ENCODE data around the gene ALK.

The ALK gene

GRCh38 chr2:29343830-29344229 lies 577.6 kb downstream of the ALK start:
- no peak for DNase-seq
- H3K27me3 ChIP-seq, result no peaks in the 10 kb centered on the region
- no peak for TF ChIP-seq CTCF (IDR thresholded peaks at IDR 0.05)
- H3K36me3 ChIP-seq, result no peaks in the 10 kb centered on the region
- H3K4me1 ChIP-seq, result no peaks in the 10 kb centered on the region
- H3K27ac ChIP-seq, result no peak overlapping the region
- intact Hi-C loops (cut with DNase I; ENCODE audit: low total_unique reads), result no loop called here
- no peak overlapping the region for H3K4me3 ChIP-seq
- H3K9me3 ChIP-seq, result no peaks in the 10 kb centered on the region

GRCh38 chr2:29336341-29337241 lies 584.8 kb downstream of the ALK start:
- intact Hi-C loops (cut with DNase I; ENCODE audit: low total_unique reads), result no loop called here
- Histone ChIP-seq H3K9me3 (no peaks in the 10 kb centered on the region), H3K4me3 (no peak overlapping the region), H3K36me3 (no peaks in the 10 kb centered on the region), H3K27ac (no peak overlapping the region), H3K27me3 (peaks cover 0 to 5% of the 10 kb centered on the region in 2 donors), H3K4me1 (no peaks in the 10 kb centered on the region)
- TF ChIP-seq CTCF (IDR thresholded peaks at IDR 0.05), result no peak
- DNase-seq, result no peak

- no peaks in the 10 kb centered on the region for H3K36me3 ChIP-seq
- intact Hi-C loops (cut with DNase I; ENCODE audit: low total_unique reads), result no loop called here
These were observed 586.0 kb downstream of the ALK start for GRCh38 chr2:29335396-29335795.

GRCh38 chr2:29334706-29335105 lies 586.7 kb downstream of the ALK start:
- H3K27me3 ChIP-seq, result peaks cover 0 to 5% of the 10 kb centered on the region in 2 donors
- no peak overlapping the region for H3K27ac ChIP-seq
- no peaks in the 10 kb centered on the region for H3K9me3 ChIP-seq
- no peak overlapping the region for H3K4me3 ChIP-seq
- intact Hi-C loops (cut with DNase I; ENCODE audit: low total_unique reads), result no loop called here
- no peaks in the 10 kb centered on the region for H3K4me1 ChIP-seq
- no peak for TF ChIP-seq CTCF (IDR thresholded peaks at IDR 0.05)
- no peak for DNase-seq
- no peaks in the 10 kb centered on the region for H3K36me3 ChIP-seq

More at GRCh38 chr2:29335396-29335795, 586.0 kb downstream of the ALK start:
- peaks cover 0 to 5% of the 10 kb centered on the region in 2 donors for H3K27me3 ChIP-seq
- H3K4me3 ChIP-seq, result no peak overlapping the region
- no peaks in the 10 kb centered on the region for H3K4me1 ChIP-seq
- H3K27ac ChIP-seq, result no peak overlapping the region
- no peaks in the 10 kb centered on the region for H3K9me3 ChIP-seq
- DNase-seq, result no peak
- no peak for TF ChIP-seq CTCF (IDR thresholded peaks at IDR 0.05)

- Histone ChIP-seq H3K4me3 (no peak overlapping the region), H3K9me3 (no peaks in the 10 kb centered on the region), H3K27ac (no peak overlapping the region), H3K4me1 (no peaks in the 10 kb centered on the region), H3K27me3 (peaks cover 0 to 7% of the 10 kb centered on the region in 2 donors), H3K36me3 (no peaks in the 10 kb centered on the region)
- no peak for TF ChIP-seq CTCF (IDR thresholded peaks at IDR 0.05)
- DNase-seq, result no peak
- intact Hi-C loops (cut with DNase I; ENCODE audit: low total_unique reads), result no loop called here
These were observed 588.8 kb downstream of the ALK start for GRCh38 chr2:29332540-29332939.

Data from tibial artery (tissue), 4 donors.